Activated T-helper 1 cell treated with anti-CD3 and anti-CD28 coated beads, Interleukin-12 subunit alpha, Interleukin-12 subunit beta, Interleukin-2, Interleukin-4 antibody, amounts not matched to agents 30 ng/mL and 10 ng/mL and 1 ng/mL, durations not matched to agents 14 hours and 24 hours and 36 hours (primary cell): ENCODE results near the gene DMD. TPM values are rescaled to one million over a fixed set of nuclear protein-coding genes. Genes with fewer than 3 reads are reported as not detected.

Experiments used
- DNase-seq: peaks from one replicate; pipeline ENCODE4 v3.0.0; 2021; ENCODE audit warnings: low spot score
- H3K27ac Mint-ChIP-seq: one replicate; pipeline ENCODE4 v1.8.0; 2021; ENCODE audit warnings: mild to moderate bottlenecking, mixed read lengths
- H3K27me3 Mint-ChIP-seq: one replicate; pipeline ENCODE4 v1.8.0; 2022; ENCODE audit warnings: mild to moderate bottlenecking, moderate library complexity, mixed read lengths; ENCODE audit not compliant: insufficient read depth
- H3K36me3 Mint-ChIP-seq: one replicate; pipeline ENCODE4 v1.8.0; 2021; ENCODE audit warnings: low read depth, mixed read lengths
- H3K4me1 Mint-ChIP-seq: one replicate; pipeline ENCODE4 v1.8.0; 2021; ENCODE audit warnings: low read depth, mixed read lengths
- H3K4me3 Mint-ChIP-seq: one replicate; pipeline ENCODE4 v1.8.0; 2021; ENCODE audit warnings: mild to moderate bottlenecking, moderate library complexity, mixed read lengths
- H3K9me3 Mint-ChIP-seq: one replicate; pipeline ENCODE4 v1.8.0; 2021; ENCODE audit warnings: mixed read lengths
- intact Hi-C: fragments of 100-400 bp; cut with micrococcal nuclease; formaldehyde crosslinking; loops from one replicate; pipeline ENCODE4 v1.15.1; 2024
- total RNA-seq: library from RNA; stranded (reverse); gene quantifications from 2 replicates; pipeline ENCODE4 v1.2.3, GENCODE V29; 2022

Gene DMD
- total RNA-seq, 1 donor from 2014 or later, result 12.8 TPM

DNA sequence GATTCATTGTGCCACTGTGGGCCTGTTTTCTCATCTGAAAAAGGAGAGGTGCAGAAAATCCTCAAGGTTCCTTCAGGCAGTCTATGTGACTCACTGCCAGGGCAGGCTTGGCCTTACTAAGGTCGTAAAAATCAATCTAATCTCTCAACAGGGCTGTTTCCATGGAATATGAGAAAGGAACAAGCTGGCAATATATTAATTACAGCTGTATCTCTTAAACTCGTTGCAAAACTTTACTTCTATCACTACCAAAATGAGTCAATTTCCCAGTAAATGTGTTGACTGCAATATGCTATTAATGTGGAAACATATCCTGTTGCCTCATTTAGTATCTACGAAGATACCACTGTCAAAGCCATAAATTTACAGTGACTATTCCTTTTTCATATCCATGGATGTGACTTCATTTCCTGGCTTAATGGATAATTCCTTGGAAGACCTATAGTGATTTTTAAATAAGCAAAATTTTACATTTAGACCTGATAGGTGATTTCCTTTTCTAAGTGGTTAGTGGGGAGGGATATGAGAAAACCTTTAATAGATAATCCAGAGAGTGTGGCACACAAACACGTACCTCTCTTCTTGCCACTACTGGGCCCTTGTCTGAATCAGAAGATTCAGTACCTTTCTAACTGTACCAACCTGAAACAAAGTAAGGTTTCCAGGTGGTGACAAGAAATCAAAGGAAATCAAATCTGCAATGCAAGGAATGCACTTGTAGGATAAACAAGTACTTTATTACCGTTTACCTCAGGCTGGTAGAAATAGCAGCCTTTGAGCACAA, 2012.1 kb downstream of the DMD start:
- no peaks in the 10 kb centered on the region for H3K27me3 Mint-ChIP-seq
- intact Hi-C loops, result no loop called here
- no peak overlapping the region for H3K27ac Mint-ChIP-seq
- H3K9me3 Mint-ChIP-seq, result no peaks in the 10 kb centered on the region
- peaks cover 4% of the 10 kb centered on the region for H3K4me1 Mint-ChIP-seq
- no peak for DNase-seq
- peaks cover 5% of the 10 kb centered on the region for H3K36me3 Mint-ChIP-seq
- H3K4me3 Mint-ChIP-seq, result no peak overlapping the region

DNA sequence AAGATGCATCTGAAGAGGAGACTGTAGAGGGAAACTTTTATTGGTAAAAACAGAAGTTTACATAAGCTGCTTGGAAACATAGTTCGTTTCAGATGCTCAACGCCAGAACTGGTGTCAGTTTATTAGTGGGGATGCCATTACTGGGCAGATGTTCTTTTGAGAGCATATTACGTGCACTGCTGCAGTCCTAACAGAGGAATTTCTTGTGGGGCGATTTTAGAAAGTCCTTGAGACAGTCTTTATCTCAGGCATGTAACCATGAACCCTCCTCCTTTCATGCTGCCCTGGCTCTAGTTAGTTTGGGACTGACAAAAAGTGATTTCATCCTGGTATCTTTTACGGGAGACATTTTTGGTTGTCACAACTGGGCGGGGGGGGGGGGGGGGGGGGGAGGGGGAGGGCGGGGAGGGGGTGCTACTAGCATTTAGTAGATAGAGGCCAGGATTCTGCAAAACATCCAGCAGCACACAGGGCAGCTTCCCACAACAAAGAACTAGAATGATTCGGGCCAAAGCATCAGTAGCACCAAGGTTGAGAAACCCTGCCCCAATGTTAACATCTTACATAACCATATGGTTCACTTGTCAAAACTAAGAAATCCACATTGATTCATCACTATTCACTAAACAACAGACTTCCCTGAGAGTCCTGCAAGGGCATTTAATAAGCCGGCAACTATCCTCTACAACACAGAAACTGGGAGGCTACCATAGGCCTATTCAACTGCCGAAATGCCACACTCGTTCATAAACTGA, 2021.0 kb downstream of the DMD start:
- H3K4me3 Mint-ChIP-seq, result no peak overlapping the region
- H3K36me3 Mint-ChIP-seq, result no peaks in the 10 kb centered on the region
- intact Hi-C loops, result no loop called here
- H3K4me1 Mint-ChIP-seq, result no peaks in the 10 kb centered on the region
- DNase-seq, result no peak
- H3K27ac Mint-ChIP-seq, result no peak overlapping the region
- H3K9me3 Mint-ChIP-seq, result no peaks in the 10 kb centered on the region
- no peaks in the 10 kb centered on the region for H3K27me3 Mint-ChIP-seq

DNA sequence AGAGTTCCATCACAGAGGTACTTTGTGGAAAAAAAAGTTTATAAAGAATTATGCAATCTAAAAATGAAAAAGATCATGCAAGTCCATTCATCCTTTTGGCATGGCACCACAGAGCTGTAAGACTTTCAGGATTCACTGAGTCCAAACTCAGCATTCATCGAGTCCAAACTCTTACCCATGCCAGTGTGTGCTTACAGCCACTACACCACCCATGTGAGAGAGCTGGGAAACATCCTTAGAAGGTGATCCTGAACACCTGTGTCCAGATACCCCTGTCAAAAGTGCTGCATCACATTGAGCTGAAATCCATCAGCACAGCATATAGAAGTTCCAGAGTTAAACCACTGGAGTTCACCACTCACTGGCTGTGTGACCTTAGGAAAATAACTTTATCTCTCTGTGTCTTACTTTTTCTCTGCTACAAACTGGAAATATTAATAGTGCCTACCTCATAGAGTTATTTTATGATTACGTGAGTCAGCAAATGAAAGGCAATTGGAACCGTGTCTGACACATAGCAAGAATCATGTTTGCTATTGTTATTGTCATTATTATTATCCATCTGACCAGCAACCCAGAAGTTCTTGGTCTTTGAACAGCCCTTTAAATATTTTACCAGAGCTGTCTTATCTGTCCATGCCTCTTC, 2024.5 kb downstream of the DMD start:
- Mint-ChIP-seq H3K36me3 (no peaks in the 10 kb centered on the region), H3K4me3 (no peak overlapping the region), H3K27ac (no peak overlapping the region), H3K27me3 (no peaks in the 10 kb centered on the region), H3K4me1 (no peaks in the 10 kb centered on the region), H3K9me3 (no peaks in the 10 kb centered on the region)
- intact Hi-C loops, result no loop called here
- DNase-seq, result no peak

DNA sequence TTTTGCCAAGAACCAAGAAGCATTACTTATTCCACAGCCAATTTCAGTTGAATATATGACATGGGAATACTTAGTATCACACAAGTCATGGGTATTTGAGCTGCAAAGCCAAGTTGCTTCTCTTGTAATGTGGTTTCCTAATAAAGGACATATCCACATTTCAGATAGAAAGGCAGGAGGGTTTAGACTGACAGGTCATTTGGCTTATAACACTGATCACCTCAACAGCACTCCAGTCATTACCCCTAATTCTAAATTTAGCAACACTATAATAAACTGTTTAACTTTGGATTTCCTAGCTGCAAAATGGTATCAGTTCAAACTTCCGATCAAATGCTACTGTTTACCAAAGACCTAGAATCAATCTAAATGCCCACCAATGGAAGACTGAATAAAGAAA, 2025.5 kb downstream of the DMD start:
- Mint-ChIP-seq H3K9me3 (no peaks in the 10 kb centered on the region), H3K36me3 (no peaks in the 10 kb centered on the region), H3K4me1 (peaks cover 7% of the 10 kb centered on the region), H3K4me3 (no peak overlapping the region), H3K27me3 (no peaks in the 10 kb centered on the region), H3K27ac (no peak overlapping the region)
- DNase-seq, result no peak
- intact Hi-C loops, result no loop called here

GRCh38 chrX:31181377-31182000, 2029.9 kb downstream of the DMD start:
- H3K9me3 Mint-ChIP-seq, result no peaks in the 10 kb centered on the region
- peak overlapping the region; percentile 48 for H3K27ac Mint-ChIP-seq
- peaks cover 7% of the 10 kb centered on the region for H3K36me3 Mint-ChIP-seq
- H3K4me1 Mint-ChIP-seq, result peaks cover 20% of the 10 kb centered on the region
- peaks cover 2% of the 10 kb centered on the region for H3K27me3 Mint-ChIP-seq
- no peak for DNase-seq
- H3K4me3 Mint-ChIP-seq, result no peak overlapping the region
- intact Hi-C loops, result no loop called here

DNA sequence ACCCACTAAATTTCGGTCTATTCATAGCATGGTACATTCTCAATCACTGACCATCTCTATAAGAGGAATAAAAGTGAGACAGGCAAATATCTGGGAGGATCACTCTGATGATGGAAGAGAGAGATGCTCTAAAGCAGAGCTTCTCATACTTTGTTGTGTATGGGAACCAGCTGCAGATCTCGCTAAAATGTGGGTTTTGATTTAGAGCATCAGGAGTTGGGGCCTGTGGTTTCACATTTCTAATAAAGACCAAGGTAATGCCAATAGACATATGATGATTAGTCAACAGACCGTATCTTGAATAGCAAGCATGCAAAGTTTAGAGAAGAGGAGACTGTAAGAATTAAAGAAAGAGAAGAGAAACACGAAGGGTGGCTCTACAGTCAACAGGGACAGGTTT, 2032.1 kb downstream of the DMD start:
- Mint-ChIP-seq H3K27me3 (peaks cover 2% of the 10 kb centered on the region), H3K4me3 (no peak overlapping the region), H3K27ac (no peak overlapping the region), H3K36me3 (peaks cover 7% of the 10 kb centered on the region), H3K9me3 (no peaks in the 10 kb centered on the region), H3K4me1 (peaks cover 20% of the 10 kb centered on the region)
- intact Hi-C loops, result loop anchor here (5.0 to 10.0 kb wide), 3 partner anchors 42 to 84 kb away; no protein-coding TSS in a partner anchor
- DNase-seq, result no peak

GRCh38 chrX:31178769-31179125, 2032.6 kb downstream of the DMD start:
- Mint-ChIP-seq H3K27me3 (peaks cover 2% of the 10 kb centered on the region), H3K4me1 (peaks cover 20% of the 10 kb centered on the region), H3K4me3 (no peak overlapping the region), H3K36me3 (peaks cover 7% of the 10 kb centered on the region), H3K27ac (no peak overlapping the region), H3K9me3 (no peaks in the 10 kb centered on the region)
- intact Hi-C loops, result loop anchor here (5.0 to 10.0 kb wide), 3 partner anchors 41 to 84 kb away; no protein-coding TSS in a partner anchor
- DNase-seq, result no peak

- Mint-ChIP-seq H3K4me1 (peaks cover 20% of the 10 kb centered on the region), H3K9me3 (no peaks in the 10 kb centered on the region), H3K27ac (peak overlapping the region; percentile 31), H3K27me3 (peaks cover 2% of the 10 kb centered on the region), H3K36me3 (peaks cover 7% of the 10 kb centered on the region), H3K4me3 (no peak overlapping the region)
- intact Hi-C loops, result loop anchor here (5.0 to 10.0 kb wide), 3 partner anchors 41 to 83 kb away; no protein-coding TSS in a partner anchor
- DNase-seq, result no peak
Observed at GRCh38 chrX:31178064-31178768, 2033.1 kb downstream of the DMD start.

GRCh38 chrX:31170792-31171191, 2040.6 kb downstream of the DMD start:
- Mint-ChIP-seq H3K4me3 (no peak overlapping the region), H3K27me3 (no peaks in the 10 kb centered on the region), H3K4me1 (no peaks in the 10 kb centered on the region), H3K36me3 (peaks cover 10% of the 10 kb centered on the region), H3K27ac (no peak overlapping the region), H3K9me3 (peaks cover 7% of the 10 kb centered on the region)
- intact Hi-C loops, result loop anchor here (10.0 kb wide), 1 partner anchor 76 kb away; no protein-coding TSS in a partner anchor
- no peak for DNase-seq

GRCh38 chrX:31168551-31168950, 2042.8 kb downstream of the DMD start:
- Mint-ChIP-seq H3K36me3 (peaks cover 20% of the 10 kb centered on the region), H3K4me3 (no peak overlapping the region), H3K27ac (no peak overlapping the region), H3K27me3 (no peaks in the 10 kb centered on the region), H3K9me3 (peaks cover 8% of the 10 kb centered on the region), H3K4me1 (no peaks in the 10 kb centered on the region)
- intact Hi-C loops, result no loop called here
- no peak for DNase-seq

DNA sequence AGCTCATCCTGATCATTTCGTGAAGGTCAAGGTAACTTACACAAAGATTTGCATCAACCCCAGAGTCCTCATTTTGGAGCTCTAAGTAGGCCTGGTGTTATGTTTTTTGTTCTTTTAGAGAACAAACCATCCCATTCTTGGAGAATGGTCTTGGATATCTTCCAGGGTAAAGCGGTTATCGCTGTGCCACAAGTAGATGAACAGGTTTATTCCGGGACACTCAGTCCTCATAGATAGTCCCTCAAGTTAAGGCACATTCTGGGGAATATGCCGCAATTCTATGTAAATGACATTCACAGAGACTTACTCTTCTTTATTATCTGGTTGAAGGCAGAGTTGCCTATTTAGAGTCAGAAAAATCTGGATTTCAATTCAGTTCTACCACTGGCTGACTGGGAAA, 2044.5 kb downstream of the DMD start:
- H3K27me3 Mint-ChIP-seq, result no peaks in the 10 kb centered on the region
- peaks cover 13% of the 10 kb centered on the region for H3K9me3 Mint-ChIP-seq
- intact Hi-C loops, result no loop called here
- peaks cover 26% of the 10 kb centered on the region for H3K36me3 Mint-ChIP-seq
- no peak for DNase-seq
- H3K4me1 Mint-ChIP-seq, result no peaks in the 10 kb centered on the region
- no peak overlapping the region for H3K27ac Mint-ChIP-seq
- no peak overlapping the region for H3K4me3 Mint-ChIP-seq

DNA sequence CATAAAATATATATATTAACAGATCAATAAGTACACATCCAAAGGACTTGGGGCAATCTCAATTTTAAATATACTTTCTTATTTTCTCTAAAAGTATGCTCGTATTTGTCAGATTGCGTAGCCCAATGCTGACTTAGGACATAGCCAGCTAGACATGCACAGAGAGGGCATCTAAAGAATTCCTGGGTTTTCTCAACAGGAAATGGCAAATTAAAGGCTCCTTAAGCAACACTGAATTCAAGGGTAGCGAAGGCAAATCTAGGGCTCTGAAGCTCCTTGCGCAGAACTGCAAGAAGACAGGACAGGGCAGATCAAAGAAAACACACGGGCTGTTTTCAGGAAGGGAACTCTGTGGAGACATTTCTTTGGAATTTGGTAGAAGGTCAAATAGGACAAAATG, 2044.9 kb downstream of the DMD start:
- peaks cover 27% of the 10 kb centered on the region for H3K36me3 Mint-ChIP-seq
- peaks cover 2% of the 10 kb centered on the region for H3K27me3 Mint-ChIP-seq
- peaks cover 13% of the 10 kb centered on the region for H3K9me3 Mint-ChIP-seq
- H3K27ac Mint-ChIP-seq, result no peak overlapping the region
- no peak overlapping the region for H3K4me3 Mint-ChIP-seq
- intact Hi-C loops, result no loop called here
- H3K4me1 Mint-ChIP-seq, result no peaks in the 10 kb centered on the region
- DNase-seq, result no peak
